ENCODE measurements around the gene ORM1.

Gene ORM1

GRCh38 chr9:114367772-114368569, 45.1 kb downstream of the ORM1 start:
- DNase-seq = no peak

GRCh38 chr9:114369216-114370130, 46.6 kb downstream of the ORM1 start:
- no peak for DNase-seq

- DNase-seq = no peak
These were observed 47.5 kb downstream of the ORM1 start for GRCh38 chr9:114370251-114370967.

GRCh38 chr9:114370968-114371320, 48.0 kb downstream of the ORM1 start:
- no peak for DNase-seq

GRCh38 chr9:114371343-114371944, 48.5 kb downstream of the ORM1 start:
- DNase-seq = no peak

- peak in 1 of 2 experiments; percentile 41 for DNase-seq
These were observed 49.3 kb downstream of the ORM1 start for GRCh38 chr9:114371973-114372917.

- peak; percentile 60 to 70 for DNase-seq
These were observed 50.1 kb downstream of the ORM1 start for GRCh38 chr9:114372921-114373448.

GRCh38 chr9:114373960-114374730, 51.2 kb downstream of the ORM1 start:
- DNase-seq = no peak

- DNase-seq = no peak
These were observed 52.0 kb downstream of the ORM1 start for GRCh38 chr9:114374936-114375335.

GRCh38 chr9:114375386-114376175, 52.7 kb downstream of the ORM1 start:
- no peak for DNase-seq

All from stimulated activated CD4-positive, alpha-beta T cell treated with anti-CD3 and anti-CD28 coated beads, Interleukin-4, amount 100 ng/mL, for 4 hours (primary cell).